Hepatic stellate cell (primary cell): ENCODE measurements around the gene IL2RG.

Experiments
- DNase-seq: peaks from one replicate; pipeline ENCODE4 v3.0.0; 2011; ENCODE audit warnings: low spot score

Gene IL2RG

DNA sequence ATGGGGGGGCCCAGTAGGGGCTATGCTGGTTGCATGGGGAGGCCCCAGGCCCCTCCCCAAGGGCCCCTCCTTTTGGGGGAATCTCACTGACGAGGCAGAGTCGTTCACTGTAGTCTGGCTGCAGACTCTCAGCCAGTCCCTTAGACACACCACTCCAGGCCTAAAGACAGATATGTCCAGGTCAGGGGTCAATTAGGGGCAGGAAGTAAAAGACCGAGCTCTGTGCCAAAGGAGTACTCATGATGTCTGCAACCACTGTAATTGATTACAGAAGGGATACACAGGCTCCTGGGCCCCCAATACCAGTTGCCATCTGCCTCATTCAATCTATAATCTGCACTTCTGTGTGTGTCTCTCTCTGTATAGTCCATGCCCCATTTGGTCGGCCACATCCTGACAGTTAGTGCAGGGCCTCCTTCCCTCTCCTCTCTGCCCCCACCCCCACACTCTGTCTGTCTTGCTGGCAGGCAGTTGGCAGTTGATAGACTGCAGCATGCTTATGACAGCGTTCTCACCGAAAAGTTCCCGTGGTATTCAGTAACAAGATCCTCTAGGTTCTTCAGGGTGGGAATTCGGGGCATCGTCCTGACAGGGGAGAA lies 3.5 kb downstream of the IL2RG start:
- no peak for DNase-seq

DNA sequence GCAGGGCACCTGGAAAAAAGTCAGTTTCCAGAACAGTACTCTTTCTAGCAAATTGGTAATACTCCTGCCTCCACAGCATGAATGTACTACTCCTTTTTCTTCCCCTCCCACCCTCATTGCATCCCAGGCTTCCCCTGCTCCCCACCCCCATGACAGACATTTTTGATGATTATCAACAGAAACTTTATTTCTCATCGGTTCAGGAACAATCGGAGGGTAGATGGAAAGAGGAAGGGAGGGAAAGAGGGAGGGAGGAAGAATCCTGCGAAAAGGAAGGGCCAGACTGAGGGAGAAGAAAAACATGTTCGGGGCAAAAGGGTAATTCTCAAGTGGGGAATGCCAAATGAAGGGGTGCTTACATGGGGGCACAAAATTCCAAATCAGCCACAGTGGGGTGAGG lies 4.1 kb downstream of the IL2RG start:
- no peak for DNase-seq

DNA sequence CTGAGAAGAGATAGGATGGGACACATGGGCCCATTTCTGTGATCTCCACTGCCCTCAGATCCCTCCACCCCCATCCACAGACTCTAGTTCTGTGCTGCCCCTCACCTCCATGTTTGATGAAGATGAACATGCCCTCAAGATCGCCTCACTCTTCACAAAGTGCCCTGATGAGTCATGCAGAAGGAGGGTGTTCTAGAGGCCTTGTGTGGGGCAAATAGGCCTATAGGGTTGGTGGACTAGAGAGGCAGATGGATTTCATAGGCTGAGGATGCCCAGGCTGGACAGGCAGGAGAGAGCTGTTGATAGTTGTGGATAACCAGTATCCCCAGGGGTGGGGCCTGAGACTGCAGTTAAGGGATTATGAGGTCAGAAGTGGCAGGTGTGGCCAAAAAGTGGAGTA lies 5.0 kb downstream of the IL2RG start, which contains the start of gene CXorf65:
Gene CXorf65 (minus strand): TSS at position 314 of the 400 bp plus-strand sequence. CDS start 184 bp downstream, at position 130.
- DNase-seq = no peak

DNA sequence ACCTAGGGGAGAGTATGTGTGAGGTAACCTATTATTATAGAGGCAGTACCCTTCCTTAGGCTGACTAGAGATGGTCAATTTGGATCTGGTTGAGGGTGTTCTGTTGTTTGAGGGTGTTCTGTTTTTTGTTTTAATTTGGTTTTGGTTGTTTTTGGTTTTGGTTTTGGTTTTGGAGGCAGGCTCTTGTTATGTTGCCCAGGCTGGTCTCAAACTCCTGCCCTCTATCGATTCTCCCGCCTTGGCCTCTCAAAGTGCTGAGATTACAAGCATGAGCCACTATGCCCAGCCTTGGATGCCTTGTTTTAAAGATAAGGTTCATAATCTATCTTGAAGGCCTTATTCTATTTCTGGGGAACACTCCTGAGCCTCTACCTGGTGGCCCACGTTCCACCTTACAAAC lies 5.7 kb downstream of the IL2RG start:
- DNase-seq = no peak

DNA sequence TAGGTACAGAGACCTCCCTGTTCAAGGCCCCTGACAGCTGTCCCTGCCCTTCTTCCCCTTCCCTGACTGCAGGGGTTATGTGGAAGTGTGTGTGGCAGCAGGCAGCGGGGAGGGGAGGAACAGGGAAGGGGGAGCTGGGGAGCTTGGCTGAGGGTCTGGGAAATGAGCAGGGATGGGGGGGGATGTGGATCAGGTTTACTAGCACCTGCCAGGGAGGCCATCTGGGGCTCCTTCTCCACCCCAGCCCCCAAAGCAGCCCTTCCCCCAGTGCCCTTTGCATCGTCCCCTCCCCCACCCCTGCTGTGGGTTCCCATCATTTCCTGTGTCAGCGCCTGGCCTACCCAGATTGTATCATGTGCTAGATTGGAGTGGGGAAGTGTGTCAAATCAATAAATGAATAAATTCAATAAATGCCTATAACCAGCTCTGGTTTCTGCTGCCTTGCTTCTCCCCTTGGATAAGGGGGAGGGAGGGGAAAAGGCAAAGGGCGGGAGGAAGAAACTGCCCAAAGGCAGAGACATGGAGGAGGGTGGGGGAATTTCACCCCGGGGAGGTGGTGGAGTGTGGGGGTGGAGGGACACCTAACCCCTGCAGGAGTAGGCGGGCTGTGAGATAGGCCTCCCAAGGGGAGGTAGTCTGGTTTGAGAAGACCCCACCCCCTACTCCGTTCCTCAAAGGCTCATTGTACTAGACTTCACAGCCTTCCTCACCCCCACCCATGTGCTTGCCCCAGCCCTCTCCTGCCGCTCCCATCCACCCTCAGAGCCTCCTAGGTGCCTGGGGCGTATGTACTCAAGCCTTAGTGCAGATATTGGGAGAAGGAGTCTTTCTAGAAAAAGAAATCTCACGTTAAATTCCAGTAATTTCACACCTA lies 8.0 kb downstream of the IL2RG start:
- DNase-seq = no peak

DNA sequence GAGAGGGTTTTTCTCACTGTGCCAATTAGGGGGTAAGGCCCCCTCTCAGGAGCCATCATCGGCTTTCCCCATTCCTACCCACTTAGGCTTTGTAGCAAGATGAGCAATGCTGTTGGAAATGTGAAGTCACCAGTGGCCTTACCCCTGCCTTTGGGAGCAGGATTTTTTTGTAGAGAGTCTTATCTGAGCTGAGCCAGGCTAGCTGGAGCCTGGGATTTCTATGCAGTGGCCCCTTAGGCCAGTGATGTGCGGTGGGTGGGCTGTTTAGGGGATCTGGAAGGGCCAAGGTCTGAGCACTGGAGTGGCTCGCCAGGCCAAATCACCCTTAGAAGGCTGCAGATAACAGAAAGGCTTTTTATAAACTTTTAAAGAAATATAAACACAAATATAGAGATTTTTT lies 9.1 kb downstream of the IL2RG start:
- no peak for DNase-seq

DNA sequence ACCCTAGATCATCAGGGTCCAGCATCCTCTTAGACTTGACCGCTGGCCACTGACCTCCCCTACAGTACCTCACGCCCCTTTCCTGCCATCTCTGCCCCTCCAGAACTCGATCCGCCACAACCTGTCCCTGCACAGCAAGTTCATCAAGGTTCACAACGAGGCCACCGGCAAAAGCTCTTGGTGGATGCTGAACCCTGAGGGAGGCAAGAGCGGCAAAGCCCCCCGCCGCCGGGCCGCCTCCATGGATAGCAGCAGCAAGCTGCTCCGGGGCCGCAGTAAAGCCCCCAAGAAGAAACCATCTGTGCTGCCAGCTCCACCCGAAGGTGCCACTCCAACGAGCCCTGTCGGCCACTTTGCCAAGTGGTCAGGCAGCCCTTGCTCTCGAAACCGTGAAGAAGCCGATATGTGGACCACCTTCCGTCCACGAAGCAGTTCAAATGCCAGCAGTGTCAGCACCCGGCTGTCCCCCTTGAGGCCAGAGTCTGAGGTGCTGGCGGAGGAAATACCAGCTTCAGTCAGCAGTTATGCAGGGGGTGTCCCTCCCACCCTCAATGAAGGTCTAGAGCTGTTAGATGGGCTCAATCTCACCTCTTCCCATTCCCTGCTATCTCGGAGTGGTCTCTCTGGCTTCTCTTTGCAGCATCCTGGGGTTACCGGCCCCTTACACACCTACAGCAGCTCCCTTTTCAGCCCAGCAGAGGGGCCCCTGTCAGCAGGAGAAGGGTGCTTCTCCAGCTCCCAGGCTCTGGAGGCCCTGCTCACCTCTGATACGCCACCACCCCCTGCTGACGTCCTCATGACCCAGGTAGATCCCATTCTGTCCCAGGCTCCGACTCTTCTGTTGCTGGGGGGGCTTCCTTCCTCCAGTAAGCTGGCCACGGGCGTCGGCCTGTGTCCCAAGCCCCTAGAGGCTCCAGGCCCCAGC lies 10.5 kb downstream of the IL2RG start:
- no peak for DNase-seq

DNA sequence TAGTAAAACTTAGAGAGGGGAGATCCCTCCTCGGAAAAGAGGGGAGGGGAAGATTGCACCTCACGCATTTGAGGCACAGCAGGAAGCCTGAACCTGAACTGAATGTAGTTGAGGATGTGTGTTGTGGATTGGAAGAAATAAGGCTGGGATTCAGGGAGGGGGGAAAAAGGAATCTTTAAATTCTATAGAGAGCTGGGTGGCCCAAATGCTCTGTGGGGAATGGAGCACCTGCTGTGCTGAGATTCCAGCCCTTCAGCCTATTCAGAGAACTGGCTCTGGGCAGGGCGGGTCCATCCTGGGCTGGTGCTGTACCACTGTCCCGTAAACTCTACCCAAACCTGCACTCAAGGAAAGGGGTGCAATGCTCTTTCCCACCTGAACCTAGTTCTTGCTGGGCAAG lies 11.6 kb downstream of the IL2RG start:
- no peak for DNase-seq

DNA sequence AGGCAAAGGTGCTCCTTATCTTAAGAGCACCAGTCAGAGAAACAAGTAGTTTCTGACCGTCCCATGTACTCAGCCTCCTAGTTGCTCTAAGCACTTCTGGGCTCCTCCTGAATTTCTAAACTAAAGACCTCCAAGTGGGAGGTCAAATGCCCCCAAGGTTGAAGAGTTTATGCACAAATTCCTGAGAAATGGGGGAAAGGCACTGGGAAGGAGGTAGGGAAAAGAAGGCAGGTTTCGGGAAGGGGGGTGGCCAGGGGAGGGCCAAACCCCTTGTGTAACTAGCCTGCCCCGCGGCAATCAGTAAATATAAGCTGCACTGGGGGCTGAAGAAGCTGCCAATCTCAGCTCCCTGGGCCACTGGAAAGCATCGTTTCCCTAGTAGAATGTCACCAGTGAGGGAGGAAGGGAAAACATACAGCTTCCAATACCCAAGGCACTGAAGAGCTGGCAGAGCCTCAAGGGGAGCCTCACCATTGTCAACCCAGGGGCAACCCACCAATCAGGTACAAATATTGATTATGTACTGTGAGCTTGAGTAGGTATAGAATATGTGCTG lies 12.3 kb downstream of the IL2RG start:
- DNase-seq = no peak

DNA sequence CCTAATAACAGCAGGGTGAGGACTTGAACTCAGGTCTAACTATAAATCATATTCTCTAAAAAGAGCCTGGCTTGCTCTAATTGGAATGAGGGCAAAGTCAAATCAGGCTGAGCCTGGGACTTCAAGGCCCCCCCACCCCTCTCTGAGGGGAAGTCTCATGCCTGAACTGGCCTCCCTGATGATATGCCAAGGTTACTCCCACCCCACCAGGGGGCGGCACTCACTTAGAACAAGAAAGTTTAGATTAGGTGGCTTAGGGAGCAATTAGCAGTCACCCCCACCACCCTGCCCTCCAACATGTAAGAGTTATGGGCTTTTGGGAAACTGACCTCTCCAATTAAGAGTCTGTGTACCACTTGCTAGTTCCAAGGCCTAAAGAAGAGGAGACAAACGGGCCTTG lies 13.1 kb downstream of the IL2RG start:
- no peak for DNase-seq

DNA sequence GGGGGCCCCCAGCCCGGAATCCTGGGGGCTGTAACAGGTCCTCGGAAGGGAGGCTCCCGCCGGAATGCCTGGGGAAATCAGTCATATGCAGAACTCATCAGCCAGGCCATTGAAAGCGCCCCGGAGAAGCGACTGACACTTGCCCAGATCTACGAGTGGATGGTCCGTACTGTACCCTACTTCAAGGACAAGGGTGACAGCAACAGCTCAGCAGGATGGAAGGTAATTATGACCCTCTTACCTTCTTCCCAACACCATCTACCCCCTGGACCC lies 14.7 kb downstream of the IL2RG start:
- DNase-seq = no peak

DNA sequence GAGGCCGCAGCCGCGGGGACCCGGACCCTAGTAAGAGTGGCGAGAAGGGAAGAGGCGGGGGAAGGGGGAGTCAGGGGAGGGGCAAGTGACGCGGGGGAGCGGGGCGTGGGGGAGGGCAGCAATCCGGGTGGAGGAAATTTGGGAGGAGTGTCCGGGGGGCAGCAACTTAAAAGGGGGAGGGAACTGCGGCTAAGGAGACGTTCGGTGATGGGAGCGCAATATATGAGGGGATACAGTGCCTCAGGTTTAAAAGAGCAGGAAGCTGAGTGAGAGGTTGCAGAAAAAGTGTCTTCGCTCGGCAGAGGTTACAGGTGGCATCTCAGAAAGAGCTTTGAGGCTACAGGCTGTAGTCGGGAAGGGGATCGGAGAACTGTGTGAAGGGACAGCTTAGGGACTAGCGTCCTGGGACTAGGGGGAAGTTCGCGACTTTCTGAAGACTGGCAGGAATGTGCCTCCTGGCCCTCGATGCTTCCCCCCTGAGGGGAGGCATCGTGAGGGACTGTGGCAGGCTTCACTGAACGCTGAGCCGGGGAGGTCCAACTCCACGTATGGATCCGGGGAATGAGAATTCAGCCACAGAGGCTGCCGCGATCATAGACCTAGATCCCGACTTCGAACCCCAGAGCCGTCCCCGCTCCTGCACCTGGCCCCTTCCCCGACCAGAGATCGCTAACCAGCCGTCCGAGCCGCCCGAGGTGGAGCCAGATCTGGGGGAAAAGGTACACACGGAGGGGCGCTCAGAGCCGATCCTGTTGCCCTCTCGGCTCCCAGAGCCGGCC lies 15.2 kb downstream of the IL2RG start:
- peak; percentile 74 for DNase-seq

DNA sequence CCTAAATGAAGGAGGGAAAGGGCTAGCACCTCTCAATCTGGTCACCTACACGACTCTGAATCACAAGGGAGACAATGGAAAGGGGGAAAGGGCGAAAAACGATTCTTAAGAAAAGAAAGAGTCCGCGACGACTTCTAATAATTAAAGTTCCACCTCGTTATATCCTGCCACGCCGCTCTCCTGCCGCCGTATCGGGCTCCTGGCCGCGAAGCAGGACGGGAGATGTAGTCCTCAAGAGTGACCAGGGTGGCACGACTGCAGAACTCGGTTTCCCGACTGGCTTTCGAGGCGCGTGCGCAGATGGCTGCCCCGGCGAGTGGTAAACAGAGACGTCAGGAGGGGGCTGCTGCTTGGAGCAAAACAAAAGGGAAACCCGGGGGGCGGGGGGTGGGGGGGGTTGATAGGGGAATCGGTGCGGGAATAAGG lies 15.8 kb downstream of the IL2RG start, which contains the start of gene FOXO4:
Gene FOXO4 (plus strand): TSS at position 297 of the 426 bp plus-strand sequence. CDS start 678 bp downstream, outside the sequence.
- peak; percentile 89 for DNase-seq

DNA sequence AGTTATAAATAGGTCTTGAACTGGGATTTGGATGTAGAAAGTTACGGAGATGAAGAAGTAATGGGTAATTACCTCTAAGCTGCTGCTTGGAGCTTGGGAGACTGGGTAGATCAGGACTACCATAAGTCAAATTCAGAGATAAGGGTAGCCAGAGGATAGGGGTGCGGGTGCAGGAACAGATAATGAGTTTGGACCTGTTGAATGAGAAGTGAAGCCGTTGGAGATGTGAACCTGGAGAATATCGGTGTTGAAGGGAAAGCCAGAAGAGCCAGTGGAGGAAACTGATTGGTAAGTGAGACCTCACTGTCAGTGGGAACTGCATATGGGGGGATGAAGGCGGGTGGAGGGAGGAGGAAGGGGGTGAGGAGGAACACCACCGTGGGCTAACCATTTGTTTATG lies 16.3 kb downstream of the IL2RG start:
- DNase-seq = no peak

DNA sequence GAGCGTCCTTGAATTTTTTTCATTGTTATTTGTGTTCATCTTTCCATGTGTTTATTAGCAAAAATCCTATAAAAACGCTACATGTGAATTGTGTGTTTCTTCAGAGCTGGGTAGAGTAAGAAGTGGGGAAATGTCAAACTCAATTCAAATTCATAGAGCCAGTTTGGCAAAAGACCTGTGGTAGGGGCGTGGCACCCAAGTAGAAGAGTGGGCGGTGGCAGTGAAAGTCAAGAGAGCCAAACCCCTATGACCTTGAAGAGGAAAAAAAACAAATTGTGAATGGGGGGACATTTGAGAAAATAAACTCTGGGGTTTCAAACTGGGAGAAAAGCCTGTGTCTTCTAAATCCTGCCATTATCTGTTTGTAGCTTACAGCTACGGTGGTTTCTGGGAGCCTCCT lies 20.1 kb downstream of the IL2RG start:
- no peak for DNase-seq

DNA sequence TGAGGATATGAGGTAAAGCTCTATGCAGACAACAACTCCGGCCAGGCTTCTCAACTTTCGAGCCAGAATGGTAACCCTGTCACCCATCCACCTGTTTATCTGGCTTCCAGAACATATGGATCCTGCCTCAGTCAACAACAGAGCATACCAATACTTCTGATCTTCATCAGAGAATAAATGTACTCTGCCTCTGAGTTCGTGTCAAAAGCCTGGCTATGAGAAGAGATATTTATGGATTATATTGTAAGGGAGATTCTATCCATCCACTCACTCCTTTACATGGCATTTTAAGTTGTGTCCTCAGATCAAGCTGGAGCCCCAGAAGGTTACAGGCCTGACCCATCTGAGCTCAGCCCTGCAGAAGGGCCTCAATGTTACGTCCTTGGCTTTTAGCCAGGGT lies 25.5 kb downstream of the IL2RG start:
- no peak for DNase-seq

DNA sequence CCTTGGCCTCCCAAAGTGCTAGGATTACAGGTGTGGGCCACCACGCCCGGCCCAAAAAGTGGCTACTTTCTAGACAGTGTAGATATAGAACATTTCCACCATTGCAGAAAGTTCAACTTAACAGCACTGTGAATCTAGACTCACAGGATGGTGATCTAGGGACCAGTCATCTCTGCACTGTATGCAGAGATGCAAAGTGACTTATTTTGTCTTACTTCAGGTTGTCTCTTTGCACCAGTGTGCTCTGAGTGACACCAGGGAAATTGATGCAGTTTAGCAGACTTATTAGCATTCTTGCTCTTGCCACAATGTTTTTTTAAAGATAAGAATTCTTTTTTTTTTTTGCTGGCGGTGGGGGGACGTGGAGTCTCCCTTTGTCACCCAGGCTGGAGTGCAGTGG lies 28.6 kb downstream of the IL2RG start:
- no peak for DNase-seq

DNA sequence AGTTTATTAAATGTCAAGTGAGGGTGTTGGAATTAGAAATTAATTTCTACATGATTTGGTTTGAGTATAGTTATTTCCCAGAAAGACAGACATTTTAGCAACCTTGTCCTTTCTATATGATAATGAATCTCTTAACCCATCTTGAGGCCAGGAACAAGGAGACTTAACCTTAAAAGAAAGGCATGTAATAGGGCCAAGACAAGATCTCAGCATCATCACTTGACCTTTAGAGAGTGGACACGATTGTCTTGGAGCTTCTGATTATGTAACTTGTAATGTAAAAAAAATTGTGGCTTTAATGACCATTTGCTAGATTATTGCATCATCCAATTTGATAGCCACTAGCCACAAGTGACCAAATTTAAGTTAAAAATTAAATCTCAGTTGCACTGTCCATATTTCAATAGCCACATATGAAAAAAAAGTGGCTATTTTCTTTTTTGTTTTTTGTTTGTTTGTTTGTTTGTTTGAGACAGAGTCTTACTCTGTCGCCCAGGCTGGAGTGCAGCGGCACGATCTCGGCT lies 29.2 kb downstream of the IL2RG start:
- no peak for DNase-seq

DNA sequence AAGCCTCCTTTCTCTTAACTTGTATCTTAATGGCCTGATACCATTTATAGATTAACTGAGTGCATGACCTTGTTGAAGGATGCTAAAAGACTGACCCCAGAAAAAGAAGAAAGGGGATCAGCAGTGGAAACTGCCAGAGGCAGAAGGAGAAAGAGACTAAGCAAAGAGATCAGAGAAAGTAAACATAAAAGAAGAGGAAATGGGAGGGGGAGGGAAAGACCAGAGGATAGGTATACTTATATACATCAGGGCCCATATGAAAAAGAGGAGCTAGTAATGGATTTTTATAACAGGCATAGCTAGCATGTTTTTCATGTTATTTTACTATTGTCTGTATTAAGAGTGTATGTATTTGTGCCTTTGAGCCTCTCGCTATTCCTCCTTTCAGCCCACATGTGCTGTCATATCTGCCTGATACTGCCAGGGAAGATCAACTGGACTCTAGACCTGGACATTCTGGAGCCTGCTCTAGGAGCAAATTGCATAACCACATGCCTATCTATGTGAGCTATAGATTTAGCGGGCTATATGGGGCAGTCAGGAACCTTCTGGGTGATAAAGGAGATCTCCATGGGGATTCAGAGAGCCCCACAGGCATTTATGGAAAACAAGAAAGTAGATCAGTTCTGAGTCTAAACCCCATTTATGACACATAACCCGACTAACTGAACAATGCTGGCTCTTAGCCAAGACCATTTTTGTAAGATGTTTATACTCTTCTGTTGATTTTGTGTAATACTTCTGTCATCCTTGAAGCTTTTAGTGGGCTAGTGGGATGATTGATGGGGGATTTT lies 29.9 kb downstream of the IL2RG start:
- DNase-seq = no peak

DNA sequence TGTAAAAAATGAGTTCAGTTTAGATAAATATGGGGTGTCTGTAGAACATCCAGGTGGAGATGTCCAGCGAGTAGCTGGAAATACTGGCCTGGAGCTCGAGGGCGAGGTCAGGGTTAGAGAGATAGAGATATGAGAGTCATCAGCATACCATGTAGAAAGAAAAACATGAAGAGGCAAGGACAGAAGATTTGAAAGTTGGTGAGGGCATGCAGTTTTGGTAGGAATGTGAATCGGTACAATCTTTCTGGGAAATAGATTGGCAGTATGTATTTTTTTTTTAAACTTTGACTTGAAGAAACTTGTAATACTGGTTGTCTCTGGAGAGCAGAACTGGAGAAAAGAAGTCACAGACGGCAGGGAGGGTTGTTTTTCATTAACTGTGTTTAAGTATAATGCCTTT lies 40.8 kb downstream of the IL2RG start:
- no peak for DNase-seq
